HG03064 (cell line): ENCODE results near the gene IL20RA.
A peak's percentile ranks its signal among the peaks of the same experiment; 100 is the strongest.
"Not testable (repeated sequence)": the region's sequence is repeated elsewhere in the genome, so short reads cannot be mapped to it uniquely, and the experiment has no call there.

Source experiments
- ATAC-seq: cut with Tn5 transposase; IDR thresholded peaks from one replicate; pipeline ENCODE4 v1.9.1; 2021; ENCODE audit warnings: low read depth; ENCODE audit not compliant: unreplicated experiment

The IL20RA gene

GRCh38 chr6:136979206-136979605 is 65.6 kb downstream of the IL20RA start:
- ATAC-seq, result no peak

GRCh38 chr6:136977075-136977474 is 67.7 kb downstream of the IL20RA start:
- ATAC-seq, result no peak

- no peak for ATAC-seq
Measured at GRCh38 chr6:136975089-136975715, 69.6 kb downstream of the IL20RA start.

- not testable (repeated sequence) for ATAC-seq
Measured at GRCh38 chr6:136973781-136974180, 71.0 kb downstream of the IL20RA start.

GRCh38 chr6:136971609-136972008 is 73.2 kb downstream of the IL20RA start:
- ATAC-seq, result no peak

- no peak for ATAC-seq
Measured at GRCh38 chr6:136969930-136970329, 74.8 kb downstream of the IL20RA start.

- no peak for ATAC-seq
Measured at GRCh38 chr6:136969433-136969832, 75.3 kb downstream of the IL20RA start.

- no peak for ATAC-seq
Measured at GRCh38 chr6:136968837-136969236, 75.9 kb downstream of the IL20RA start.

GRCh38 chr6:136967876-136968752 is 76.7 kb downstream of the IL20RA start:
- ATAC-seq, result peak; percentile 75

- no peak for ATAC-seq
Measured at GRCh38 chr6:136964398-136964797, 80.4 kb downstream of the IL20RA start.

GRCh38 chr6:136963259-136963658 is 81.5 kb downstream of the IL20RA start:
- no peak for ATAC-seq

- ATAC-seq, result no peak
Measured at GRCh38 chr6:136962661-136963060, 82.1 kb downstream of the IL20RA start.

GRCh38 chr6:136961848-136962247 is 82.9 kb downstream of the IL20RA start:
- no peak for ATAC-seq

- no peak for ATAC-seq
Measured at GRCh38 chr6:136960781-136961180, 84.0 kb downstream of the IL20RA start.

GRCh38 chr6:136959935-136960334 is 84.8 kb downstream of the IL20RA start:
- ATAC-seq, result not testable (repeated sequence)

- no peak for ATAC-seq
Measured at GRCh38 chr6:136959471-136959891, 85.3 kb downstream of the IL20RA start.

- ATAC-seq, result no peak
Measured at GRCh38 chr6:136958168-136958567, 86.6 kb downstream of the IL20RA start.

GRCh38 chr6:136956590-136957544 is 87.9 kb downstream of the IL20RA start:
- no peak for ATAC-seq

GRCh38 chr6:136955123-136955522 is 89.6 kb downstream of the IL20RA start:
- ATAC-seq, result no peak

GRCh38 chr6:136952714-136953260 is 92.0 kb downstream of the IL20RA start:
- ATAC-seq, result no peak
